Stimulated activated CD4-positive, alpha-beta T cell treated with anti-CD3 and anti-CD28 coated beads, Interleukin-1b, Interleukin-23, amount 100 ng/mL, for 24 hours (primary cell): Measurements from ENCODE around the gene EPS8L3.
"Not testable (repeated sequence)": the region's sequence is repeated elsewhere in the genome, so short reads cannot be mapped to it uniquely, and the experiment has no call there.

Experiments
- DNase-seq, 4 experiments: peaks; one replicate each; pipeline ENCODE4 v3.0.0-alpha.2; 2020; ENCODE audit warnings: low read depth in 4 of 4, low spot score in 1 of 4

EPS8L3 gene

DNA sequence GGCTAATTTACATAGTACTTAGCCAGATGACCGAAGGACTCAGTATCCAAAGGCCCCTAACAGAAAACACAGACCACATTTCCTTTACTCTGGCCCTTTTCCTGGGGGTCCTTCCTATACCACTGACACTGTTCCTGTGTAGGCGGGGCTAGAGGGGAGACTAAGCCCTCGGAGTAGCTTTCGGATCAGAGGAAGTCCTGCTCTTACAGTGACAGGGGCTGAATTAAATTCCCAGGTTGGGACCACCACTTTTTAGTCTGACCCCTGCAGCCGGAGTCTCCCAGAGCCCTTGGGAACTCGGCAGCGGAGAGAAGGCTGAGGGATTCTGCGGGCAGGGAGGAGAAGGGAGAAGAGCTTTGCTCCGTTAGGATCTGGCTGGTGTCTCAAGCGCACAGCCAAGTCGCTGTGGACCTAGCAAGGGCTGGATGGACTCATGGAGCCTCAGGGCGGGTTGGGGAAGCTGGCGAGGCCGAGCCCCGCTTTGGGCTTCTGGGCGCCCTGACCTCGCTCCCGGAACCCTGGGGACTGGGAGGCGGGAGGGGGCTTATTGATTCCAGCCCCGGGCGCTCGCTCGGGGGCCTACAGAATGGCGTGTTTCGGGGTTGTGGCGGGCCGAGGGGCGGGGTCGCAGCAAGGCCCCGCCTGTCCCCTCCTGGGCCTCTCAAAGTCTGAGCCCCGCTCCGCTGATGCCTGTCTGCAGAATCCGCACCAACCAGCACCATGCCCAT is 52.0 kb downstream of the EPS8L3 start, which contains the start of gene GSTM5:
GSTM5 (plus strand) TSS at position 659 of the 728 bp plus-strand sequence; CDS start at position 721, 62 bp downstream.
- not testable (repeated sequence) for DNase-seq

DNA sequence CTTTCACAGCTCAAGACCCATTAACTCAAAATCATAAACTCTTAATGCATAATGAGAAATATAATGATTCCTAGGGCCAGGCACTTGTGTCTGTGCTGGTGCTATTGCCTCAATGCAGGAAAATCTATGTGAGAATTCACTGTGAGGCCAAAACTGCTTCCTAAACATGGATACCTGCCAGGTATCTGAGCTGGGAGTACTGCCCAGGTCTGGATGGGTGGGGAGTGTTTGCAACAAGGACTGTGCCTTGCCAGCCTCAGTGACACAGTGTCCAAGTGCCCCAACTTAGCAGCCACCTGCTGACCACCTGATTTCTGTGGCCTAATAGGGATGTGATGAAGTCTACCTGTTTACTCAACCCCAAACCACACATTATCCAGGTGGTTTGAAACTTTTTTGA is 53.9 kb downstream of the EPS8L3 start:
- DNase-seq: not testable (repeated sequence)

DNA sequence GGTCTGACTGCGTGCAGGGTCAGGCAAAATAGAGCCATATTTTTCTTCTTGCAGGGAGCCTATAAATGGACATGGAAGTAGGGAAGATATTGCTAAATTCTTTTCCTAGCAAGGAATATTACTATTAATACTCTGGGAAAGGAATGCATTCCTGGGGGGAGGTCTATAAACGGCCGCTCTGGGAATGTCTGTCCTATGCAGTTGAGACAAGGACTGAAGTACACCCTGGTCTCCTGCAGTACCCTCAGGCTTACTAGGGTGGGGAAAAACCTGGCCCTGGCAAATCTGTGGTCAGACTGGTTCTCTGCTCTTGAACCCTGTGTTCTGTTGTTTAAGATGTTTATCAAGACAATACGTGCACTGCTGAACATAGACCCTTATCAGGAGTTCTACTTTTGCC is 54.8 kb downstream of the EPS8L3 start:
- DNase-seq: not testable (repeated sequence)

DNA sequence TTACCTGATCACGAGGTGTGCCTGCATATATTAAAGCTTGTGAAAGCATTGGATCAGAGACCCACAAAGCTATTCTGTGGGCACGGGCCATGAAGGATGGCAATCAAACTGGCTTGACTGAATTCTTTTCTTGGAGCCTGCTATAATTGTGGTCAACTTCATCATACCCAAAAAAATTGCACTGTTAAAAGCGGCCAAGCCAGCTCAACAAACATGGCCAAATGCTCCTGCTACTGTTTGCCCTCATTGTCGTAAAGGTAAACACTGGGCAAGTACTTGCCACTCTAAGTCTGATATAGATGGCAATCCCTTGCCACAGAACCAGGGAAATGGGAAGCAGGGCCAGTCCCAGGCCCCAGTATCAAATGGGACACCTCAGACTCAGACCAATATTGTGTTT is 58.3 kb downstream of the EPS8L3 start:
- no peak for DNase-seq

DNA sequence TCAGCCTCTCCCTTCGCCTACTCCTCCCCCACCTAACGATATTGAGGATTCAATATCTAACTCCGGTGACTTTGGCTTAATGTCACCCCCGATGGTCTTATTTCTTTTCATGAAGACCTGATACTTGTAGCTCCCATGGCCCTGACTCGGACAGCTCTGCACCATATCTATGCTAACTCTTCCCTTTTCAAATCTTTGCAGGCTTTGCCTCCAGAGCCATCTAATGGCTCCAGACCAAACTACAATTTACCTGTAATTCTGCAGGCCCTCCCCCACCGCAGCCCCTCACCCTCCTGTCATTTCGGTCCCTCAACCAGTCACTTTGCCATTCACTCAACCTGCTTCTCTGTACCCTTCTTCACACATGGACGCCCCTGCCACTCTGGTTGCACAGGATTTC is 59.5 kb downstream of the EPS8L3 start:
- DNase-seq: no peak

DNA sequence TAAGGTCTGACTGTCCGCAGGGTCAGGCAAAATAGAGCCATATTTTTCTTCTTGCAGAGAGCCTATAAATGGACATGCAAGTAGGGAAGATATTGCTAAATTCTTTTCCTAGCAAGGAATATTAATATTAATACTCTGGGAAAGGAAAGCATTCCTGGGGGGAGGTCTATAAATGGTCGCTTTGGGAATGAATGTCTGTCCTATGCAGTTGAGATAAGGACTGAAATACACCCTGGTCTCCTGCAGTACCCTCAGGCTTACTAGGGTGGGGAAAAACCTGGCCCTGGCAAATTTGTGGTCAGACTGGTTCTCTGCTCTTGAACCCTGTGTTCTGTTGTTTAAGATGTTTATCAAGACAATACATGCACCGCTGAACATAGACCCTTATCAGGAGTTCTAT is 60.8 kb downstream of the EPS8L3 start:
- DNase-seq: not testable (repeated sequence)
